ENCODE results near the gene LMBRD2. TPM values are rescaled to one million over a fixed set of nuclear protein-coding genes. Genes with fewer than 3 reads are reported as not detected.

LMBRD2 gene
- polyA plus RNA-seq, 1 of the 3 experiments (the other 2 are of a cell fraction): 1.6 TPM

GRCh38 chr5:36151434-36152323, at the start of gene LMBRD2, which contains the start of gene SKP2 (continued):
- TF ChIP-seq, protein P1, sequence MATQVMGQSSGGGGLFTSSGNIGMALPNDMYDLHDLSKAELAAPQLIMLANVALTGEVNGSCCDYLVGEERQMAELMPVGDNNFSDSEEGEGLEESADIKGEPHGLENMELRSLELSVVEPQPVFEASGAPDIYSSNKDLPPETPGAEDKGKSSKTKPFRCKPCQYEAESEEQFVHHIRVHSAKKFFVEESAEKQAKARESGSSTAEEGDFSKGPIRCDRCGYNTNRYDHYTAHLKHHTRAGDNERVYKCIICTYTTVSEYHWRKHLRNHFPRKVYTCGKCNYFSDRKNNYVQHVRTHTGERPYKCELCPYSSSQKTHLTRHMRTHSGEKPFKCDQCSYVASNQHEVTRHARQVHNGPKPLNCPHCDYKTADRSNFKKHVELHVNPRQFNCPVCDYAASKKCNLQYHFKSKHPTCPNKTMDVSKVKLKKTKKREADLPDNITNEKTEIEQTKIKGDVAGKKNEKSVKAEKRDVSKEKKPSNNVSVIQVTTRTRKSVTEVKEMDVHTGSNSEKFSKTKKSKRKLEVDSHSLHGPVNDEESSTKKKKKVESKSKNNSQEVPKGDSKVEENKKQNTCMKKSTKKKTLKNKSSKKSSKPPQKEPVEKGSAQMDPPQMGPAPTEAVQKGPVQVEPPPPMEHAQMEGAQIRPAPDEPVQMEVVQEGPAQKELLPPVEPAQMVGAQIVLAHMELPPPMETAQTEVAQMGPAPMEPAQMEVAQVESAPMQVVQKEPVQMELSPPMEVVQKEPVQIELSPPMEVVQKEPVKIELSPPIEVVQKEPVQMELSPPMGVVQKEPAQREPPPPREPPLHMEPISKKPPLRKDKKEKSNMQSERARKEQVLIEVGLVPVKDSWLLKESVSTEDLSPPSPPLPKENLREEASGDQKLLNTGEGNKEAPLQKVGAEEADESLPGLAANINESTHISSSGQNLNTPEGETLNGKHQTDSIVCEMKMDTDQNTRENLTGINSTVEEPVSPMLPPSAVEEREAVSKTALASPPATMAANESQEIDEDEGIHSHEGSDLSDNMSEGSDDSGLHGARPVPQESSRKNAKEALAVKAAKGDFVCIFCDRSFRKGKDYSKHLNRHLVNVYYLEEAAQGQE (IDR thresholded peaks at IDR 0.05; ENCODE audit: low read depth, low read length): 0 out of 2 replicates have a peak, but pooled peaks have one; percentile 27
- TF ChIP-seq ELF1 (IDR thresholded peaks at IDR 0.05): peak; percentile 90
- TF ChIP-seq, protein P2, sequence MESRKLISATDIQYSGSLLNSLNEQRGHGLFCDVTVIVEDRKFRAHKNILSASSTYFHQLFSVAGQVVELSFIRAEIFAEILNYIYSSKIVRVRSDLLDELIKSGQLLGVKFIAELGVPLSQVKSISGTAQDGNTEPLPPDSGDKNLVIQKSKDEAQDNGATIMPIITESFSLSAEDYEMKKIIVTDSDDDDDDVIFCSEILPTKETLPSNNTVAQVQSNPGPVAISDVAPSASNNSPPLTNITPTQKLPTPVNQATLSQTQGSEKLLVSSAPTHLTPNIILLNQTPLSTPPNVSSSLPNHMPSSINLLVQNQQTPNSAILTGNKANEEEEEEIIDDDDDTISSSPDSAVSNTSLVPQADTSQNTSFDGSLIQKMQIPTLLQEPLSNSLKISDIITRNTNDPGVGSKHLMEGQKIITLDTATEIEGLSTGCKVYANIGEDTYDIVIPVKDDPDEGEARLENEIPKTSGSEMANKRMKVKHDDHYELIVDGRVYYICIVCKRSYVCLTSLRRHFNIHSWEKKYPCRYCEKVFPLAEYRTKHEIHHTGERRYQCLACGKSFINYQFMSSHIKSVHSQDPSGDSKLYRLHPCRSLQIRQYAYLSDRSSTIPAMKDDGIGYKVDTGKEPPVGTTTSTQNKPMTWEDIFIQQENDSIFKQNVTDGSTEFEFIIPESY (IDR thresholded peaks at IDR 0.05; ENCODE audit: borderline replicate concordance, low read depth): no peak
- TF ChIP-seq GABPA (IDR thresholded peaks at IDR 0.05; ENCODE audit: low read depth): peak; percentile 79
- TF ChIP-seq GATA2 (CRISPR knock-in tag; IDR thresholded peaks at IDR 0.05): no peak
- TF ChIP-seq RXRA (IDR thresholded peaks at IDR 0.05; ENCODE audit: borderline replicate concordance, low read depth): no peak

DNA sequence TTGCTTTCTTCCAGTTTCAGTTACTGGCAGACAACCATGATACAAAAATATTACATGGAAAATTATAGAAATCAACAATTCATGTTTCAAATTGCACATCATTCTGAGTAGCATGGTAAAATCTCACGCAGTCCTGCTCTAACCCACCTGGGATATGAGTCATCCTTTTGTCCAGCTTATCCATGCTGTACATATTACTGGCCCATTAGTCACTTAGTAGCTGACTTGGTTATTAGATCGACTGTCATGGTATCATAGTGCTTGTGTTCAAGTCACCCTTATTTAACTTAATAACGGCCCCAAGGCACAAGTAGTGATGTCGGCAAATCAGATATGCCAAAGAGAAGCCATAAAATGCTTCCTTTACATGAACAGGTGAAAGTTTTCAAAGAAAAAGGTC, 48.8 kb upstream of the LMBRD2 start:
- 78% methylated on average over 4 of the region's 4 CpGs for WGBS (ENCODE audit: low lambda C conversion rate)
- no peak overlapping the region for H3K4me3 ChIP-seq (ENCODE audit: low read depth in 2 of 2, low read length in 1 of 2)
- H4K20me1 ChIP-seq (ENCODE audit: insufficient read depth): no peaks in the 10 kb centered on the region
- H3K27ac ChIP-seq (ENCODE audit: low read depth in 2 of 2, low read length in 1 of 2): no peak overlapping the region
- ChIA-PET CTCF (interaction anchor here (1.3 kb wide), 1 partner anchor 22 kb away, joined by 4 read pairs; no protein-coding TSS in a partner anchor), POLR2A (no interaction called here)
- peaks cover 49 to 61% of the 10 kb centered on the region in 2 experiments for H3K36me3 ChIP-seq (replicated peaks in 1 of 2; ENCODE audit: control insufficient read depth in 1 of 2, insufficient read depth in 2 of 2, low read length in 1 of 2)
- TF ChIP-seq, protein P1 (IDR thresholded peaks at IDR 0.05; ENCODE audit: low read depth, low read length): no peak
- TF ChIP-seq TEAD4 (IDR thresholded peaks at IDR 0.05; ENCODE audit: borderline replicate concordance, insufficient read depth) (no peak), FOSL2 (IDR thresholded peaks at IDR 0.05; ENCODE audit: borderline replicate concordance, low read depth) (peak; percentile 31; the same call in 1 of the 2 replicates), MXI1 (IDR thresholded peaks at IDR 0.05; ENCODE audit: low read depth, low read length) (no peak)
- H3K9me2 ChIP-seq: no peaks in the 10 kb centered on the region
- H3K9me3 ChIP-seq: no peaks in the 10 kb centered on the region
- no peak overlapping the region for H3K4me2 ChIP-seq
- H3K4me1 ChIP-seq (ENCODE audit: control insufficient read depth in 1 of 2, insufficient read depth in 2 of 2, low read depth in 1 of 2, low read length in 1 of 2): peaks cover 0 to 3% of the 10 kb centered on the region in 2 experiments; a peak in 2 of 4 replicates
- H3K27me3 ChIP-seq (ENCODE audit: insufficient read depth): no peaks in the 10 kb centered on the region
- DNase-seq: no peak
- H3F3A ChIP-seq (replicated peaks; ENCODE audit: insufficient read depth): peaks cover 11% of the 10 kb centered on the region
- H3K9ac ChIP-seq: no peak overlapping the region
- H3K79me2 ChIP-seq (ENCODE audit: insufficient read depth): no peaks in the 10 kb centered on the region
- no peak overlapping the region for H2AFZ ChIP-seq (ENCODE audit: low read depth)

Measured in SK-N-SH (cell line).